DOHH2 (cell line): ENCODE data around the gene DAO.

ENCODE experiments used
- H3F3A ChIP-seq: fragments of 200-600 bp; sonication (generic), shearing (Covaris generic); 2 replicates; pipeline ENCODE4 v1.6.0; 2016; ENCODE audit warnings: antibody characterized with exemption, mild to moderate bottlenecking; ENCODE audit not compliant: control insufficient read depth, insufficient read depth
- H3K27ac ChIP-seq: fragments of 200-600 bp; sonication (generic); 2 replicates; pipeline ENCODE4 v1.5.1; 2014; ENCODE audit warnings: low read depth, mild to moderate bottlenecking, low read length, moderate library complexity
- H3K27me3 ChIP-seq: fragments of 200-600 bp; sonication (generic); 2 replicates; pipeline ENCODE4 v1.6.1; 2014; ENCODE audit warnings: mild to moderate bottlenecking, low read length, mixed read lengths; ENCODE audit not compliant: control insufficient read depth
- H3K36me3 ChIP-seq: fragments of 200-600 bp; sonication (generic); 2 replicates; pipeline ENCODE4 v1.6.1; 2014; ENCODE audit warnings: mild to moderate bottlenecking, low read length, moderate library complexity, mixed read lengths; ENCODE audit not compliant: control insufficient read depth
- H3K4me1 ChIP-seq: fragments of 200-600 bp; sonication (generic); 2 replicates; pipeline ENCODE4 v1.6.1; 2014; ENCODE audit warnings: mild to moderate bottlenecking, low read length, mixed read lengths; ENCODE audit not compliant: control insufficient read depth
- H3K4me2 ChIP-seq: fragments of 200-600 bp; sonication (generic); 2 replicates; pipeline ENCODE4 v1.6.0; 2014; ENCODE audit warnings: mild to moderate bottlenecking, low read length, moderate library complexity
- H3K4me3 ChIP-seq: fragments of 200-600 bp; sonication (generic); 2 replicates; pipeline ENCODE4 v1.5.1; 2014; ENCODE audit warnings: mild to moderate bottlenecking, low read length, mixed read lengths
- H3K79me2 ChIP-seq: fragments of 200-600 bp; sonication (generic); 2 replicates; pipeline ENCODE4 v1.6.1; 2014; ENCODE audit warnings: mild to moderate bottlenecking, low read length, mixed read lengths; ENCODE audit not compliant: control insufficient read depth
- H3K9me2 ChIP-seq: fragments of 200-600 bp; sonication (generic); replicated peaks from 2 replicates; pipeline ENCODE4 v1.6.1; 2014; ENCODE audit warnings: mild to moderate bottlenecking, low read length, mixed read lengths; ENCODE audit not compliant: control insufficient read depth
- H3K9me3 ChIP-seq: fragments of 200-600 bp; sonication (generic); 2 replicates; pipeline ENCODE4 v1.6.1; 2014; ENCODE audit warnings: antibody characterized with exemption, low read length, mixed read lengths; ENCODE audit not compliant: control insufficient read depth, insufficient read depth
- H4K20me1 ChIP-seq: fragments of 200-600 bp; sonication (generic); 2 replicates; pipeline ENCODE4 v1.6.0; 2014; ENCODE audit warnings: low read depth, mild to moderate bottlenecking, antibody characterized with exemption, low read length, moderate library complexity; ENCODE audit not compliant: control insufficient read depth, insufficient read depth
- CTCF ChIP-seq: fragments of 200-600 bp; sonication (generic); IDR thresholded peaks from one replicate; pipeline ENCODE4 v1.5.1; 2014; ENCODE audit warnings: antibody characterized with exemption, mild to moderate bottlenecking, low read depth, low read length; ENCODE audit not compliant: poor library complexity, severe bottlenecking
- EZH2phosphoT487 ChIP-seq: fragments of 200-600 bp; sonication (generic); IDR thresholded peaks from 2 replicates; pipeline ENCODE4 v1.6.1; 2017; ENCODE audit warnings: borderline replicate concordance, mild to moderate bottlenecking, antibody characterized with exemption, low read length, moderate library complexity, mixed read lengths

DAO gene

GRCh38 chr12:108856170-108856427, 23.8 kb upstream of the DAO start:
- peaks cover 4% of the 10 kb centered on the region; the same call in 1 of the 2 replicates for H3K36me3 ChIP-seq
- 0 out of 2 replicates have a peak, but pooled peaks cover 5% of the 10 kb centered on the region for H3K27me3 ChIP-seq
- H3K27ac ChIP-seq, result no peak overlapping the region
- peak overlapping the region; percentile 94 for H3K4me3 ChIP-seq
- H3K79me2 ChIP-seq, result peaks cover 34% of the 10 kb centered on the region
- H4K20me1 ChIP-seq, result no peaks in the 10 kb centered on the region
- H3K9me2 ChIP-seq, result no peaks in the 10 kb centered on the region
- TF ChIP-seq EZH2phosphoT487 (no peak), CTCF (no peak)
- peaks cover 19% of the 10 kb centered on the region for H3F3A ChIP-seq
- peak overlapping the region; percentile 99 for H3K4me2 ChIP-seq
- H3K4me1 ChIP-seq, result peaks cover 43% of the 10 kb centered on the region
- H3K9me3 ChIP-seq, result no peaks in the 10 kb centered on the region

GRCh38 chr12:108856428-108857157, 23.3 kb upstream of the DAO start:
- peak overlapping the region; percentile 94 for H3K4me3 ChIP-seq
- no peaks in the 10 kb centered on the region for H4K20me1 ChIP-seq
- H3K36me3 ChIP-seq, result peaks cover 4% of the 10 kb centered on the region; the same call in 1 of the 2 replicates
- H3F3A ChIP-seq, result peaks cover 14% of the 10 kb centered on the region
- H3K79me2 ChIP-seq, result peaks cover 34% of the 10 kb centered on the region
- no peaks in the 10 kb centered on the region for H3K9me3 ChIP-seq
- no peak overlapping the region for H3K27ac ChIP-seq
- TF ChIP-seq CTCF, result no peak
- no peak for TF ChIP-seq EZH2phosphoT487
- H3K4me1 ChIP-seq, result peaks cover 44% of the 10 kb centered on the region
- 0 out of 2 replicates have a peak, but pooled peaks cover 5% of the 10 kb centered on the region for H3K27me3 ChIP-seq
- no peaks in the 10 kb centered on the region for H3K9me2 ChIP-seq
- H3K4me2 ChIP-seq, result peak overlapping the region; percentile 99

- Histone ChIP-seq H3K27ac (no peak overlapping the region), H3K9me2 (no peaks in the 10 kb centered on the region), H3K4me1 (peaks cover 49% of the 10 kb centered on the region), H3K4me3 (peak overlapping the region; percentile 94), H3K27me3 (0 out of 2 replicates have a peak, but pooled peaks cover 5% of the 10 kb centered on the region), H3K9me3 (no peaks in the 10 kb centered on the region), H3K79me2 (peaks cover 34% of the 10 kb centered on the region), H4K20me1 (no peaks in the 10 kb centered on the region), H3K4me2 (peak overlapping the region; percentile 99), H3K36me3 (0 out of 2 replicates have a peak, but pooled peaks cover 4% of the 10 kb centered on the region), H3F3A (peaks cover 10% of the 10 kb centered on the region)
- TF ChIP-seq CTCF (no peak), EZH2phosphoT487 (no peak)
Observed at GRCh38 chr12:108857158-108857407, 22.8 kb upstream of the DAO start.
